GM12801 (cell line): ENCODE data around the gene AKT1.

ENCODE experiments used
- TF ChIP-seq, protein P1 (sequence below): IDR thresholded peaks from one replicate; pipeline ENCODE4 v1.5.1; 2011; ENCODE audit warnings: control low read depth; ENCODE audit not compliant: insufficient read length; ENCODE audit errors: extremely low read depth

The AKT1 gene

DNA sequence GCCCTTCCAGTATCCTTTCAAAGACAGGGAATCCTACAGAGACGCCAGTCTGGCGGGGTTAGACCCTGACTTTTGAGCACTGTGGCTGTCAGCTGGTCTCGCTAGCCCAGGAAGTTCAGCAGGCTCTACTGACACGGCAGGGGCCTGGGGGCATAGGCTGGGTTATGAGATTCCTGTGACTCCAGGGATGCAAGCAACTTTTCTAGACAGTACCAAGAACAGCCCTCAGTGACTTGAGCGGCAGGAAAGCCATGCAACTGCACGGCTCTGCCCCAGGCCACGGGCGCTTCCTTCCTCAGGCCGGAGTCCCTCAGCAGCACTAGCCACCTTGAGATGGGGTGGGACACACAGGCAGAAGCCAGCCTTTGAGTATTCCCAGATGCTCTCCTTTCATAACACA lies 47.7 kb downstream of the AKT1 start:
- TF ChIP-seq, protein P1, sequence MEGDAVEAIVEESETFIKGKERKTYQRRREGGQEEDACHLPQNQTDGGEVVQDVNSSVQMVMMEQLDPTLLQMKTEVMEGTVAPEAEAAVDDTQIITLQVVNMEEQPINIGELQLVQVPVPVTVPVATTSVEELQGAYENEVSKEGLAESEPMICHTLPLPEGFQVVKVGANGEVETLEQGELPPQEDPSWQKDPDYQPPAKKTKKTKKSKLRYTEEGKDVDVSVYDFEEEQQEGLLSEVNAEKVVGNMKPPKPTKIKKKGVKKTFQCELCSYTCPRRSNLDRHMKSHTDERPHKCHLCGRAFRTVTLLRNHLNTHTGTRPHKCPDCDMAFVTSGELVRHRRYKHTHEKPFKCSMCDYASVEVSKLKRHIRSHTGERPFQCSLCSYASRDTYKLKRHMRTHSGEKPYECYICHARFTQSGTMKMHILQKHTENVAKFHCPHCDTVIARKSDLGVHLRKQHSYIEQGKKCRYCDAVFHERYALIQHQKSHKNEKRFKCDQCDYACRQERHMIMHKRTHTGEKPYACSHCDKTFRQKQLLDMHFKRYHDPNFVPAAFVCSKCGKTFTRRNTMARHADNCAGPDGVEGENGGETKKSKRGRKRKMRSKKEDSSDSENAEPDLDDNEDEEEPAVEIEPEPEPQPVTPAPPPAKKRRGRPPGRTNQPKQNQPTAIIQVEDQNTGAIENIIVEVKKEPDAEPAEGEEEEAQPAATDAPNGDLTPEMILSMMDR = no peak

DNA sequence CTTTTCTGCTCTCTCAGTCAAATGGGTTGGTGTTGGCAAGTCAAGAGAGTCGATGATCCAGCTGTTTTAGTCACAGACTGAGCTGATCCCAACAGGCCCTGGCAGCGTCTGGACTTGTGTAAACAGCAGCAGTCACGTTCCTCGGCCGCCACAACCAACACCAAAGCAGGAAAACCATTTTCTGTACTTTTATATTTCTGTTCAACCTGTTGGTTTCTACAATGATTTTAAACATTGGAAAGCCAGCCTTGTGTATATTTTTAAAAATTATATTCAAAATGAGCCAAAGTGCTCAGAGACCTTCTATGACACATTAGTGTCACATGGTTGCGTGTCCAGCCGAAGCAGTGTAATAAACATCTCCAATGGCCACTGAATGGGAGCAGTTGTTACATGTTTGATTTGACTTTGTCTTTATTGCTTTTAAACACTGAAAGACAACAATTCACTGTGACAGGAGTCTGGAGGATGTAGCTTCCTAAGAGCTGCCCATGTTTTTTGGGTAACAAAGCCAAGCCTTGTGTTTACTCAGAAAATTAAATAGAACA lies 48.5 kb downstream of the AKT1 start:
- TF ChIP-seq, protein P1 = no peak

DNA sequence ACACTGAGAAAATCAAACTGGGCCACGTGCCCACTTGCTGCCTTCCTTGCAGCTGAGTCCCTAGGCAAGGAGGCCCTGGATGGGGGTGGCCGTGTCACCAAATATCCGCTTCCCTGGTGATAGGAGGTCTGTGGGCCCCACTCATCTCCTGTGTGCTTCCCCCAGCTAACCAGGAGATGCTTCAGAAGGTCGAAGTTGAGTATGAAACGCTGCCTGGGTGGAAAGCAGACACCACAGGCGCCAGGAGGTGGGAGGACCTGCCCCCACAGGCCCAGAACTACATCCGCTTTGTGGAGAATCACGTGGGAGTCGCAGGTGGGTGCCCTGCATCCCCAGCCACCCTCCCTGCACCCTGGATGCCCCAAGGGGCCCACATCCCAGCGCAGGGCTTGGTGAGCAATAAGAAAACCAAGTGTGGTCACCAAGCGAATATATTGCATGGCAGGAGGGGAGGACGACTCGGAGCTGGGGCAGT lies 49.4 kb downstream of the AKT1 start:
- TF ChIP-seq, protein P1 = no peak

DNA sequence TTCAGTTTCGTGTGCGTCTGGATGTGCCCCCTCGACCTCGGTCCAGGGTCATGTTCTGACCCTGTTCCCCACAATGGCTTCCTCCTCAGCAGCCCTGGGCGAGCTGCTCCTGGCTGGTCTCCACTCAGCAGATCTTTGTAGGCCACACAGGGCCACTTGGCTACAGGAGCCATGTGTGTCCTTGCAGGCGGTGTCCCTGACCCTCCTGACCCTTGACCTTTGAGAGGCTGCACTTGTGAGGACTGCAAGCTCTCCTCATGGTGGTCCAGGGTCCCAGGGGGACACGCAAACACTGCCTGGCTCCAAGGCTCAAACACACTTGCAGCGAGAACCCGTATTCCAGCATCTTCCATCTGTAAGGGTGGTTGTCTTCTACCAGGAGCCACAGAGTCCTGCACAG lies 50.1 kb downstream of the AKT1 start:
- TF ChIP-seq, protein P1 = no peak

DNA sequence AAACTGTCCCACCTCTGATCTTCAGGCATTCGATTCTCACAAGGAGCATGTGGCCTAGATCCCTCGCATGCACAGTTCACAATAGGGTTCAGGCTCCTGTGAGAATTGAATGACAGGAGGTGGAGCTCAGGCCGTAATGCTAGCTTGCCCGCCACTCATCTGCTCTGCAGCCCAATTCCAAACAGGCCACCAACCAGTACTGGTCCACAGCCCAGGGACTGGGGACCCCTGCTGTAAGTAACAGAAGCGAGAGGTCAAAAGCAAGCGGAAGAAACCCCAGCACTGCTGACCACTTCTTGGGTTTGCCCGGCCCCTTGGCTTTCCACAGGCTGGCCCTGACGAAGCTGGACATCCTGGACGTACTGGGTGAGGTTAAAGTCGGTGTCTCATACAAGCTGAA lies 51.1 kb downstream of the AKT1 start:
- TF ChIP-seq, protein P1 = no peak

DNA sequence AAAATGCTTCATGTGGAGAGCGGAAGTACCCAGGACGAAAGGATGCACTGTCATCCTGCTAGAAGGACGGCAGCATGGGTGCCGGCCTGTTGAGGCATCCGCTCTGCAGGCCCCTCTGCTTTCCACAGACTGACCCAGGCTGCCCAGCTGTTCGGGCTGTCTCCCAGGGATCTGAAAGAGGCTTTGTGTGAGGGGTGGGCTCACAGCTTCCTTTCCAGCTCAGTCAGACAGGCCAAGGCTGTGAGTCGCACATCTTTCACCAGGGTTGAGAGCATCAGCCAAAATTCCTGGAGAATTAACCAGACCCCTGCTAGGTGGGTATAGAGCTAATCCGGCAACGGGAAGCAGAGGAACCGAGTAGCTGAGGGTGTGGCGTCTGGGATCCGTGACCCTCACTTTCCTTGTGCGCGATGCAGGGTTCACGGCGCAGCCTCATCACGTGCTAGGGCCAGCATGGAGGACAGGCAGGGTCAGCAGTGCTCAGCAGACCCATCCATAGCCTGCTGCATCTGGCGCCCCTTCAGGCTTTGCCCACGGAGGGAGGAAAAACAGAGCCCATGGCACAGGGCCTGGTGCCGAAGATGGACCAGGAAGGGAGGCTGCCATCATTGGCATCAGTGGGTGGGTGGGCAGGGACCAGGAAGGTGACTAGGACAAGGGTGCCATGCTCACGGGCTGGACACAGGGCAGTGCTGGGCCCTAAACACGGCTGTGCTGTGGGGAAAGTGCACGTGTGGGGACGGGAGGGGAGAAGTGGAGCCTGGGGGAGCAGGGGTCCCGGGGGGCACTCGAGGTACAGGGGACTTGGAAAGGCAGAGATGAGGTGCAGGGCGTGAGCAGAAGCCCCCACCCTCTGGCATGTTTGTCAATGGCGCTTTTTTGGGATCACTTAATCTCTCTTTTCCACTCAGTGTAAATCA lies 51.8 kb downstream of the AKT1 start:
- TF ChIP-seq, protein P1 = no peak

DNA sequence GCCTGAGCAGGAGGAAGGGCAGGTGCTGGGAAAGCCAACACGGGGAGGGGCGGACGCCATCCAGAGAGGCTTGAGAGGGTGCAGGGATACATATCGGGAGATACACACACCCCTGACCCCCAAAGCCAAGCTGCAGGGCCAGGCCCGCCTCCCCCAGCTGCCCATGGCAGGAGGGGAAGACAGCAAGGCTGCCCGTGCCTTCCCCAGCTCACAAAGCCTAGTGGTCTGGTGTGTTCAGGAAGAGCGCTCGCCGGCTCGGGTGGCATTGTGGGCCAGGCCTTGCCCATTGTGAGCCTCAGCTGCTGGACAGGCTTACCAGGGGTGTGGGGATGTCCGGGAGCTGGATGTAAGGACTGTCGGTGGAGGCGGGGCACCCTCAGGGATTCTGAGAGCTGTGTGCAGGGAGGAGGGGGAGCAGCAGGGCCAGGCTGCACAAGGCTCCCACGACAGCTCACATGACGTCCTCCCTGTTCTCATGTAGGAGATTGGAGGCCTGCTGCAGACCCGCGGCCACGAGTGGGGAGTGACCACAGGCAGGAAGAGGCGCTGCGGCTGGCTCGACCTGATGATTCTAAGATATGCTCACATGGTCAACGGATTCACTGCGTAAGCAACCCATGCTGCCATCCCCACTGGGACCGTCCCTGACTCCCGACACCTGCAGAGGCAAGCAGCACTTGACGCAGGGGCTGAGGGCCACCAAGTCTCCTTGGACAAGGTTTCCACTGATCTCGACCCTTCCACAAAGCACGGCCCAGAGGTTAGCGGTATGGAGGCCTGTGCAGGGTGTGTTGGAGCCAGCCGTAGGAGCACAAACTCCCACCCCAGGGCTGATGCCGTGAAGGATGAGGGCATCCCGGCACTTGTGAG lies 52.7 kb downstream of the AKT1 start:
- TF ChIP-seq, protein P1 = no peak
